Stimulated activated CD4-positive, alpha-beta T cell treated with anti-CD3 and anti-CD28 coated beads, Interleukin-15, amount 100 ng/mL, for 1 hour (primary cell): ENCODE measurements around the gene SLC39A8.
"Not testable (repeated sequence)": the region's sequence is repeated elsewhere in the genome, so short reads cannot be mapped to it uniquely, and the experiment has no call there.

Experiments
- DNase-seq, 2 donors: peaks; one replicate each; pipeline ENCODE4 v3.0.0-alpha.2; 2020; ENCODE audit warnings: low read depth in 1 of 2, low spot score in 1 of 2

Gene SLC39A8

GRCh38 chr4:102344954-102345794 lies at the start of gene SLC39A8:
Gene SLC39A8, minus strand, starts transcription at chr4:102345482. Its CDS starts 820 bp downstream, at chr4:102344662.
- DNase-seq, result peak; percentile 63 to 74

GRCh38 chr4:102392033-102392744 lies 46.9 kb upstream of the SLC39A8 start:
- no peak for DNase-seq

GRCh38 chr4:102390438-102390837 lies 45.2 kb upstream of the SLC39A8 start:
- DNase-seq, result no peak

- DNase-seq, result no peak
Observed at GRCh38 chr4:102388611-102389010, 43.3 kb upstream of the SLC39A8 start.

- no peak for DNase-seq
Observed at GRCh38 chr4:102387552-102388150, 42.4 kb upstream of the SLC39A8 start.

GRCh38 chr4:102386966-102387365 lies 41.7 kb upstream of the SLC39A8 start:
- DNase-seq, result no peak

- not testable (repeated sequence) for DNase-seq
Observed at GRCh38 chr4:102380253-102380652, 35.0 kb upstream of the SLC39A8 start.

GRCh38 chr4:102362922-102363432 lies 17.7 kb upstream of the SLC39A8 start:
- DNase-seq, result no peak

- DNase-seq, result no peak
Observed at GRCh38 chr4:102358128-102358527, 12.8 kb upstream of the SLC39A8 start.

GRCh38 chr4:102357637-102358036 lies 12.4 kb upstream of the SLC39A8 start:
- DNase-seq, result not testable (repeated sequence)

- DNase-seq, result no peak
Observed at GRCh38 chr4:102356562-102357202, 11.4 kb upstream of the SLC39A8 start.

GRCh38 chr4:102355748-102356147 lies 10.5 kb upstream of the SLC39A8 start:
- DNase-seq, result no peak

GRCh38 chr4:102354671-102355454 lies 9.6 kb upstream of the SLC39A8 start:
- DNase-seq, result no peak

- no peak for DNase-seq
Observed at GRCh38 chr4:102352781-102353180, 7.5 kb upstream of the SLC39A8 start.

- no peak for DNase-seq
Observed at GRCh38 chr4:102350634-102351033, 5.4 kb upstream of the SLC39A8 start.

- no peak for DNase-seq
Observed at GRCh38 chr4:102348701-102349100, 3.4 kb upstream of the SLC39A8 start.

GRCh38 chr4:102345795-102346100 lies 466 bp upstream of the SLC39A8 start:
- DNase-seq, result no peak

GRCh38 chr4:102344520-102344953 lies 745 bp downstream of the SLC39A8 start:
- DNase-seq, result peak; percentile 37 to 47

- DNase-seq, result peak in 1 of 2 donors; percentile 55
Observed at GRCh38 chr4:102343964-102344519, 1.2 kb downstream of the SLC39A8 start.

GRCh38 chr4:102342404-102343074 lies 2.7 kb downstream of the SLC39A8 start:
- DNase-seq, result no peak
